Activated CD8-positive, alpha-beta memory T cell treated with anti-CD3 and anti-CD28 coated beads for 4 hours (primary cell): ENCODE results near the gene CNOT6.

Source experiments
- DNase-seq, 2 donors: peaks; one replicate each; pipeline ENCODE4 v3.0.0-alpha.2; 2020; ENCODE audit warnings: low read depth in 2 of 2

The CNOT6 gene

GRCh38 chr5:180619563-180619915 is 125.4 kb downstream of the CNOT6 start:
- DNase-seq, result no peak

GRCh38 chr5:180620014-180620413 is 125.8 kb downstream of the CNOT6 start:
- DNase-seq, result no peak

DNA sequence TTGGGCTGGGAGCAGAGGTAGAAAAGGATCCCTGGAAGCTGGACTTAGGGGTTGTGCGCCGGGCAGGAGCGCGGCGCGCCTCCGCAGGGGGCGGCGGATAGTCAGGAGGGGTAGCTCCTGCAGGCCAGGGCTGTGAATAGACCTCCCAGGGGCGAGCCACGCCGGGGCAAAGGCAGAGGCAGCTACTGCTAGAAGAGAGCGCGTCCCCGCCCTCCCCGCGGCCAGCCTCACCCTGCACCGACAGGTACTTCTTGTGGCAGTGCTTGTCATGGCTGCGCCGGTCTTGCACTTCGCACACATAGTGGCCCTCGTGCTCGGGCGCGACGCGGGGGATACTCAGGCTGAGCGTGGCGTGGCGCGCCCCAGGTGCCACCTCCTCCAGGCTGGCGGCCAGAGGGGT is 127.1 kb downstream of the CNOT6 start:
- no peak for DNase-seq

DNA sequence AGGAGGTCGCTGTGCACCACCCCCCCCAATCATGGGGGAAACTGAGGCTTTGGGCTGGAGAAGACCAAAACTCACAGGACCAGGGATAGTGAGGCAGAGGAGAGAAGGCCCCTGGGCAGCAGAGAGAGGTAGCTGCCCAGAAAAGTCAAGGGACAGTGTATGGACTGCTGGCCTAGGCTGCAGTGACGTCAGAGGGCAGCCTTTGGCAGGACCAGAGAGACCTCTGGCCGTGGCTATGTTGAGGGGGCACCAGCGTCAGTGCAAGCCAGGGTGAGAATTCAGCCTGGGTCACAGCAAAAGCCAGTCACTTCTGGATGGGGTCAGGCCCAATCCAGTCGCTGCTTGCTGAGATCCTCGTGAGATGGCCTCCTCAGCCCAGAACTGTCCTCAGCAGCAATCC is 128.7 kb downstream of the CNOT6 start:
- no peak for DNase-seq

DNA sequence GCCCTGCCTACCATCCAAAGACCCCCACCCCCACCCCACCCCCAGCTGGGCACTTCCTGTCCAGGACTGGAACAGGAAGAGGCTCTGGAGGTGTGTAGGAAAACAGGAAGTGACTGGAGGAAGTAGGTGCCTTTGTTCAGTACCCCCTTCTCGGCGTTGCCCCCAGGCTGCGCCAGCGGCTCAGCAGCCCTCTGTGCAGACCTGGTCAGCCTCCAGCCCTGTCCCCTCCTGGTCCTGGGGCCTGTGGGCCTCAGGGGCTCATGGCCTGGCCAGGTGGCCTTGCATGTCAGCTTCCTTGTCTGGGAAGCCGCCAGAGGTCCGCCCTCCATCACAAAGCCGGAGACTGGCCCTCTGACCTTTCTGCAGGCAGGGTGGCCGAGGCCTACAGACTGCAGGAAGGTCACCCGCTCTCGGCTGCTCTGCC is 129.2 kb downstream of the CNOT6 start:
- DNase-seq, result no peak

GRCh38 chr5:180623844-180624243 is 129.7 kb downstream of the CNOT6 start:
- DNase-seq, result no peak

- DNase-seq, result no peak
These were observed 130.4 kb downstream of the CNOT6 start for GRCh38 chr5:180624587-180624986.

DNA sequence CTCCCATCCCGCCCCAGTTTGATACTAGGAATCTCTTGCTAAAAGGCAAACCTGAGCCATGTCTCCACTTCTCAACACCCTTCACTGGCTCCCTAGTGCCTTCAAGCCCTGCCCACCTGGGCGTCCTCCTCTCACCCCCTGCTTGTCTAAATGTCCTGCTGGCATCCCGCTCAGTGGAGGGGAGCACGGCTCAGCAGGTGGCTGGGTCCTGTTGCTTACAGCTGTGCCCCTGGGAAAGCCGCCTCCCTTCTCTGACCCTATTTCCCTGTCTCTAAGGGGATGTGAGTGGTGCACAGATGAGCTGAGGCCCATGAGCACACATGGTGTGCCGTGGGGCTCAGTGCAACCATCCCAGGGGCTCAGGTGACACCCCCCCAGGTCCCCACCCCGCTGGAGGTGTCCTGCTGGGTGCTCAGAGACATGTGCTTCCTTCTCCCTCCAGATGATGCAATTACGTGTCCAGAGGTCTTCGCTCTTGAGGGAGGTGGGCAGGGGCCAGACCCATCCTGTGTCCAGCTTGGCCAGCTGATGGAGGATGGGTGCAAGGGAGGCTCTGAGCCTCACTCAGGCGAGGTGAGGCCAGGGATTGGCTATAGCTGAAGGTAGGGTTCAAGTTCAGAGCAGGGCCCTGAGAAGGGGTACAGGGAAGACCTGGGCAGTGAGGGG is 131.1 kb downstream of the CNOT6 start:
- no peak for DNase-seq

DNA sequence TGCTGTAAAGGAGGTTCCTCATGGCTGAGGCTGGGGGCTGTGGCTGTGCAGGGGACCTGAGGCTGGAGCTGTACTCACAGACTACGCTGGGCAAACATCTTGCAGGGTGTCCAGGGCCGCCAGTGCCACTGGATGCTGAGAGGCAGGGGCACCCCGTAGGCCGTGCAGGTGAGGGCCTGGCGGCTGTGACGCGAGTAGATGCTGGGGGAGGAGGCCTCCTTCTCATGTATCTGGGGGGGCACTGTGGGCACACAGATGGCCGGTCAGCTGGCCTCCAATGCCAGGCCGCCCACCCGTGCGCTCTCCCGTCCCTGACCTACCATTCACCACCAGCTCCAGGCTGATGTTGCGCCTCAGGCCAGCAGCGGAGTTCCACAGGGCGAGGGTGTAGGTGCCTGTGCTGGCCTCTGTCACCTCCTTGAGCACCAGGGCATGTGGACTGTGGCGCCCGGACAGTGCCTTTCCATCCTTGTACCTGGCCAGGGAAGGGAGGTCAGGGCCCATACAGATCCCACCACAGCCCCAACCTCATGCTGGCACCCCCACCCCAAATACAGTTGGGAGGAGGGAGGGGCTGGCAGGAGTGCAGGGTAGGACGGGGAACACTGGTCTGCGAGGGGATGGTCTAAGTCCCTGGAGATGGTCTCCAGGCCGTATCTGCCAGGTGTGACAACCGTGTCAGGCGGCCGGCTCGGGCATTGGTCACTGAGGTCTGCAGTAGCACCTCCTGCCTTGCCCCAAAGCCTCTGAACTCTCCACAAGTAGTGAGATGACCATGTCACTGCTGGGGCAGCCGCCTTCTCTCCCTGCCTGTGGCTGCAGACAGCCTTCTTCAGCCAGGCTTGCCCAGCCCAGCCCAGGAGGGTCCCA is 131.8 kb downstream of the CNOT6 start:
- no peak for DNase-seq

DNA sequence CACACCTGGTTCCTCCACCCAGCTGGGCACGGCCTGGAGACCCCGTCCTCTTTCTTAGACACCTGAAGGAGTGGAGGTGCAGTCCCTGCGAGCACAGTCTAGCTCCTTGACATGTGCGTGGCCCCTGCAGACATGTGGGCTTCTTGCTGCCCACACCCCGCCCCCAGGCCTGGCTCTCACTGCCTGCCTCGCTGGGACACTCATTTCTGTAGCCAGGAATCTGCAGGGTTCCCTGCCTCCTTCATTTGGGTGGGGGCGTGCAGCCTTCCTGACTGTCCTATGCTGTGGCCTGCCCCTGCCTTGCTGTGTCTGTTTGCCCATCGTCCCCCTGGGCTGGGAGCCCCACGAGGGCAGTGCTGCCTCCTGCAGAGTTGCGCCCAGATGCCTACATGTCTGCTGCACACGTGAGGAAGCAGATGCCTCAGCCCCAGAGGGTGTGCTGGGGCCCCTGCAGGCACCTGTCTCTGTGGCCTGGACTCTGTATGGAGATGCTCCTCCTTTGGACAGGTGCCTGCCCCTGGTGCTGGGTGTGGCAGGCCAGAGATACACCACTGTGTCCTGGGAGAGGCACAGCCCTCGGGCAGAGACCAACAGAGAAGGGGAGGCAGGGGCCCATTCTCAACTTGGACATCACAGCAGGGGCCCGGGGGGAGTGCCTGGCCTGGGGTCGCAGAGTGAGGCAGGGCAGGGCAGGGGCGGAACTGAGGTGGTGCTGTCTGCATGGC is 132.6 kb downstream of the CNOT6 start:
- no peak for DNase-seq

DNA sequence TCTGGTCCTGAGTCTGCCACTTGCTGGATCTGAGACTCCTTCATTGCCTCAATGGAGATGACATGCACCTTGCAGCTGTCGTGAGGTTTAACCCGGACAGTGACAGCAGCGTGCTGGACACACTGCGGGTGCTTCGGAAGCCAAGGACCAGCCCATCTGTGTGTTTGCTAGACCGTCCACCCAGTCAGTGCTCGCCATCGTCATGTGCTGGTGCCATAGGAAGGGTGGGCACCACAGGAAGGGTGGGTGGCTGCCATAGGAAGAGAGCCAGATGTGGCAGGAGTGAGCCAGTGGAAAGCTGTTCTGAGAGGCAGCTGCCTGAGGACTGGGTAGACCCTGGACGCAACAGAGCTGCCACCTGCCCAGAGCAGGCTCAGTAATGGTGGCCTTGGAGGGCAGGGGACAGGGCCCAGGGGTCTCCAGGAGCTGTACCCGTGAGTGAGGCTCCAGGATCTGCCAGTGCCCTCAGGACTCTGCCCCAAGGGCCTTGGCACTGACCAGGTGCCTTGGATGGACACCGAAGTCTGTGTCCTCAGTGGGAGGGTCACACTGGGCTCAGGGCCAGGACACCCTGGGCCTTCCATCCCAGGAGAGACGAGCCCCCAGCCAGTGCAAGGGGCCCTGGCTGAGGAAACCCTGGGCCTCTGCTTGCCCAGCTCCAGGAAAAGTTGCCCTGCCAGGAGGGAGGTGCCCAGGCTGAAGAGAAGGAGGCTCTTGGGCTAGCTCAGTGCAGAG is 133.4 kb downstream of the CNOT6 start:
- no peak for DNase-seq
